Cardiac muscle cell (in vitro differentiated cells and primary cell): Measurements from ENCODE around the gene RPS3. TPM values are rescaled to one million over a fixed set of nuclear protein-coding genes. Genes with fewer than 3 reads are reported as not detected.
A peak's percentile ranks its signal among the peaks of the same experiment; 100 is the strongest.

ENCODE experiments used
- DNase-seq, 2 donors: peaks; one replicate each; pipeline versions ENCODE4 v3.0.0 to v3.0.0-alpha.2; 2010 to 2017; ENCODE audit warnings: low read depth in 1 of 2, low spot score in 1 of 2
- H3K27ac ChIP-seq: fragments of 200-600 bp; sonication (generic); 2 replicates; pipeline ENCODE4 v1.5.1; 2016
- H3K27me3 ChIP-seq: fragments of 200-600 bp; sonication (generic); 2 replicates; pipeline ENCODE4 v1.6.0; 2016; ENCODE audit warnings: control low read depth
- H3K36me3 ChIP-seq: fragments of 200-600 bp; sonication (generic); 2 replicates; pipeline ENCODE4 v1.5.1; 2016; ENCODE audit warnings: control low read depth
- H3K4me1 ChIP-seq: fragments of 200-600 bp; sonication (generic); 2 replicates; pipeline ENCODE4 v1.8.1; 2017; ENCODE audit warnings: low read depth, mild to moderate bottlenecking, mixed run types
- H3K4me3 ChIP-seq: fragments of 200-600 bp; sonication (generic); 2 replicates; pipeline ENCODE4 v1.5.1; 2016; ENCODE audit warnings: mild to moderate bottlenecking
- H3K9me3 ChIP-seq: fragments of 200-600 bp; sonication (generic); 2 replicates; pipeline ENCODE4 v1.5.1; 2017; ENCODE audit warnings: low read depth, mild to moderate bottlenecking, control low read depth
- polyA plus RNA-seq: library from polyadenylated mRNA; unstranded; fragments of >200 nt; fragmentation: Nextera tagmentation; extraction: Ambion mirVana; gene quantifications from 2 replicates; pipeline ENCODE4 v1.2.1, GENCODE V29; 2016
- total RNA-seq: library from RNA; depleted of rRNA; stranded (reverse); fragments of >200 nt; gene quantifications from 2 replicates; pipeline ENCODE4 v1.2.3, GENCODE V29; 2016
- TF ChIP-seq, protein P1 (sequence below): IDR thresholded peaks from 2 replicates; pipeline ENCODE4 v1.5.1; 2012; ENCODE audit warnings: low read depth, mild to moderate bottlenecking, low read length

RPS3 gene
- total and polyA plus RNA-seq, 2 experiments from 2014 or later = 951 to 974 TPM

DNA sequence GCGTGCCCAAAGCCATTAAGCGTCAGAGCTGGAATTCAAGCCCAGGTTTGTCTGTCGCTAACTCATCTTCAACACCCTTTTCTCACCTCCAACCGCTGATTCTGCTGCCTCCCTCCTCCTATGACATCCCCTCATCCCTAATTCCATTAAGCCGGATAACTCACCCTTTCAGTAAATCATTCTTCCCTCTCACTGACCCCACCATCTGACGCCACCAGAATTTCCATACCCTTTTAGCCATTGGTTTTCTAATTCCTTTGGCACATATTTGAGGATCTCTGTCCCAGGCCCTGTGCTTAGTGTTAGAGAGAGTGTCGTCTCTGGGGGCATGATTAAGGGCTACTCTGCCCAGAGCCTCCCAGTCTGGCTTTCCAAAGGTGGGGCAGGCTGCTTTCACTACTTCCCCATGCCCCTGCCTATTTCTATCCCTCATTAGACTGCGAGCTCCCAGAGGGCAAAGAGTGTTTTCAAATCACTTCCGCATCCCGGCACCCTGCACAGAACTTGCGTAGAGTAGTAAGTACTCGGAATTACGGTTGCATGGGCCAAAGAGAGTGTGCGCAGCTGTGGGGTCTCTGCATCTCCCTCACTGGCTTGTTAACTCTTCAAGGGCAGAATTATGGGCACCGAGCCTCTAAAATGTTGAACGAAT lies 29.8 kb downstream of the RPS3 start:
- Histone ChIP-seq H3K9me3 (no peaks in the 10 kb centered on the region), H3K27me3 (peaks cover 56% of the 10 kb centered on the region), H3K36me3 (no peaks in the 10 kb centered on the region), H3K4me3 (no peak overlapping the region), H3K27ac (no peak overlapping the region), H3K4me1 (peaks cover 9% of the 10 kb centered on the region)
- TF ChIP-seq, protein P1, sequence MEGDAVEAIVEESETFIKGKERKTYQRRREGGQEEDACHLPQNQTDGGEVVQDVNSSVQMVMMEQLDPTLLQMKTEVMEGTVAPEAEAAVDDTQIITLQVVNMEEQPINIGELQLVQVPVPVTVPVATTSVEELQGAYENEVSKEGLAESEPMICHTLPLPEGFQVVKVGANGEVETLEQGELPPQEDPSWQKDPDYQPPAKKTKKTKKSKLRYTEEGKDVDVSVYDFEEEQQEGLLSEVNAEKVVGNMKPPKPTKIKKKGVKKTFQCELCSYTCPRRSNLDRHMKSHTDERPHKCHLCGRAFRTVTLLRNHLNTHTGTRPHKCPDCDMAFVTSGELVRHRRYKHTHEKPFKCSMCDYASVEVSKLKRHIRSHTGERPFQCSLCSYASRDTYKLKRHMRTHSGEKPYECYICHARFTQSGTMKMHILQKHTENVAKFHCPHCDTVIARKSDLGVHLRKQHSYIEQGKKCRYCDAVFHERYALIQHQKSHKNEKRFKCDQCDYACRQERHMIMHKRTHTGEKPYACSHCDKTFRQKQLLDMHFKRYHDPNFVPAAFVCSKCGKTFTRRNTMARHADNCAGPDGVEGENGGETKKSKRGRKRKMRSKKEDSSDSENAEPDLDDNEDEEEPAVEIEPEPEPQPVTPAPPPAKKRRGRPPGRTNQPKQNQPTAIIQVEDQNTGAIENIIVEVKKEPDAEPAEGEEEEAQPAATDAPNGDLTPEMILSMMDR = no peak
- DNase-seq = no peak

DNA sequence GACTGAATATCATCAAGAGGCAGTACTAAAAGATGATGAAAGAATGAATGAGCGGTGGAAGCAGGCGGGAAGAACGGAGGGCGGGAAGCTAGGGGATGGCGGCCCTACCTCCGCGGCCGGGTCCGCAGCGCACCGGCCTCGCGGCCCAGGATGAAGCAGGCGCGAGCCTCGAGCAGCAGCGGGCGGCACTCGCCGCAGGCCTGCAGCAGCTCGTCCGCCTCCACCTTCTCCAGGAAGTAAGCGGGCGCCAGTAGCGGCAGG lies 30.3 kb downstream of the RPS3 start:
- Histone ChIP-seq H3K27me3 (peaks cover 57% of the 10 kb centered on the region), H3K9me3 (no peaks in the 10 kb centered on the region), H3K4me1 (peaks cover 5% of the 10 kb centered on the region), H3K4me3 (peak overlapping the region; percentile 32), H3K27ac (no peak overlapping the region), H3K36me3 (no peaks in the 10 kb centered on the region)
- TF ChIP-seq, protein P1 = no peak
- DNase-seq = no peak

DNA sequence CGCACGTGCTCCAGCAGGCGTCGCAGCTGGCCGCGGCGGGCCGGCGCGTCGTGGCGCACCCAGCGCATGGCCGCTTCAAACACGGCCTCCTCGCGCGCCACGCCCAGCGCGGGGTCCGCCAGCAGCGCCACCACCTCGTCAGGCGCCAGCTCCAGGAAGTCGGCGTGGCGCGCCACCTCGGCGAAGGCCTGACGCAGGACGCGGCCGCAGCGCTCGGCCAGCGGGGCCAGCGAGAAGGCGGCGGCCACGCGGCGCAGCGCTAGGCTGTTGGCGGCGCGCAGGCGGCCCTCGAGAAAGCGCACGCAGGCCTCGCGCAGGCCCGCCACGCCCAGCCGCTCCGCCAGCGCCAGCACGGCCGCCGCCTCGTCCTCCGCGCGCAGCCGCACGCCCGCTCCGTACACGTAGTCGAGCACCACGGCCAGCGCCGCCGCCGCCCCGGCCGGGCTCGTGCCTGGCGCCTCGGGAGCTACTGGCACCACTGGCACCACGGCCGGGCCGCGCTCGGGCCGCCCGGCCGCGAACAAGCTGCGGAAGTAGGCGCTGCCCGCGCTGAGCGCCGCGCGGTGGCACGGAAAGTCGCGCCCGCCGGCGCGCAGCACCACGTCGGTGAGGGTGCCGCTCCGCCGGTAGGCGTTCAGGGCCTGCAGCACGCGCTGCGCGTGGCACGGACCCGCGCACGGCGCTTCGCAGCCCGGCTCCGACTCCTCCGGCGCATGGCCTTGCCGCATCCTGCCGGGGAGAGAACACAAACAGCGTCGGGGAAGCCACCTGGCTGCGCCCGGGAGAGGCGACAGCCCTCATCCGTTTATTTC lies 30.8 kb downstream of the RPS3 start:
- no peaks in the 10 kb centered on the region for H3K9me3 ChIP-seq
- peak overlapping the region; percentile 32 for H3K4me3 ChIP-seq
- no peak overlapping the region for H3K27ac ChIP-seq
- no peaks in the 10 kb centered on the region for H3K36me3 ChIP-seq
- TF ChIP-seq, protein P1 = no peak
- H3K27me3 ChIP-seq = peaks cover 57% of the 10 kb centered on the region
- peak; percentile 81 to 83 for DNase-seq
- no peaks in the 10 kb centered on the region for H3K4me1 ChIP-seq

DNA sequence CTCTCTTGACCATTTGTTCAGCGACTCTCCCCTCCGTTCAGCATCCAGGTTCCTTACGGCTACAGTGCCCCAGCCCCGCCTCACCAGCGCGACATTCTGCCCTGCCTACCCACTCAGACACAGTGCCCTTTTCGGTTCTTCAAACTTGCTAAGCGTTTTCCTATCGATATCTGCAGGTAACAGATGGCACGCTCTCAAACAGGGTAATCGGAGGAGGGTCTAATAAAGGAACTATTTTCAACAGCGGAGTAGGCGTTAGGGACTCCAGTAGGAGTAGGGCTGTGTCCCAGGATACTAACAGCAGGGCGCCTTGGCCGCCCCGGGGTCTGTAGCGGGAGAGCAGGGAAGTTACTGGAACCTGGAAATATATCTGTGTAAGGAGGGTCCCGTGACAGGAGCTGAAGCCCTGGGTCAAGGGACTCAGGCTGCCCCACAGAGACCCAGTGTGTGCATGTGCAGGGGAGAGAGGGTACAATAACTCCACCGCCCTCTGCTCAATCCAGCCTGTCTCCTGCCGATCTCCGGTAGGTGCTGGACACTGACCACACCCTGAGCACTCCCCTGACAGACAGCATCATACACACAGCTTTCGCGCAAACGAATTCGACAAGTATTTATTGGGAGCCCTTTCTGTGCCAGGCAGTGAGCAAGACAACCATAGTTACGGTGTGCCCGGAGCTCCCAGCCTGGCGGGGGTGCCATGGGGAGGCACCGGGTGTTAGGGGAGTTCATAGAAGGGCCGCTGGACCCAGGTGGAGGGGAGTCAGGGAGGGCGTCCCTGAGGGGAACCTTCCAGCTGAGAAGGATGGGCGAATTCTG lies 31.6 kb downstream of the RPS3 start:
- TF ChIP-seq, protein P1 = no peak
- no peak overlapping the region for H3K27ac ChIP-seq
- no peaks in the 10 kb centered on the region for H3K9me3 ChIP-seq
- no peaks in the 10 kb centered on the region for H3K4me1 ChIP-seq
- no peaks in the 10 kb centered on the region for H3K36me3 ChIP-seq
- peak overlapping the region; percentile 32 for H3K4me3 ChIP-seq
- DNase-seq = no peak
- peaks cover 57% of the 10 kb centered on the region for H3K27me3 ChIP-seq

- DNase-seq = no peak
- no peaks in the 10 kb centered on the region for H3K4me1 ChIP-seq
- H3K27ac ChIP-seq = no peak overlapping the region
- no peak overlapping the region for H3K4me3 ChIP-seq
- TF ChIP-seq, protein P1 = no peak
- H3K36me3 ChIP-seq = no peaks in the 10 kb centered on the region
- no peaks in the 10 kb centered on the region for H3K9me3 ChIP-seq
- H3K27me3 ChIP-seq = peaks cover 57% of the 10 kb centered on the region
Observed at GRCh38 chr11:75431533-75432525, 32.5 kb downstream of the RPS3 start.
